K562 (cell line): ENCODE results near the gene LY6G5B. TPM values are rescaled to one million over a fixed set of nuclear protein-coding genes. Genes with fewer than 3 reads are reported as not detected.

Experiments used
- ATF2 ChIP-seq: sonication (generic); formaldehyde crosslinking; IDR thresholded peaks from 2 replicates; pipeline ENCODE4 v1.8.1; 2022; ENCODE audit warnings: missing genetic modification reagents
- ATF4 ChIP-seq: fragments of 450-650 bp; formaldehyde crosslinking; IDR thresholded peaks from 2 replicates; pipeline ENCODE4 v1.4.0; 2022; ENCODE audit warnings: mild to moderate bottlenecking, moderate library complexity
- BRCA1 ChIP-seq, 2 experiments: fragments of 450-650 bp in 1 of 2; sonication (generic) in 1 of 2; formaldehyde crosslinking in 1 of 2; IDR thresholded peaks; 2 replicates each; pipeline versions ENCODE4 v1.5.0 to v1.6.1; 2017 to 2020; ENCODE audit warnings: mild to moderate bottlenecking in 1 of 2, missing genetic modification reagents in 1 of 2
- ETS2 ChIP-seq: IDR thresholded peaks from 2 replicates; pipeline ENCODE4 v1.6.1; 2016; ENCODE audit warnings: borderline replicate concordance, missing genetic modification characterization, mild to moderate bottlenecking, moderate library complexity, missing compliant biosample characterization; ENCODE audit not compliant: poor library complexity, severe bottlenecking
- FOXK2 ChIP-seq, 2 experiments: fragments of 450-650 bp; IDR thresholded peaks in 1 of 2; conservative IDR thresholded peaks in 1 of 2; 2 replicates each; pipeline ENCODE4 v1.6.1; 2016; ENCODE audit warnings: low read depth in 2 of 2, mild to moderate bottlenecking in 1 of 2
- FOXM1 ChIP-seq, 2 experiments: fragments of 450-650 bp in 1 of 2; sonication (generic) in 1 of 2; formaldehyde crosslinking in 1 of 2; IDR thresholded peaks; 2 replicates each; pipeline versions ENCODE4 v1.6.1 to v1.9.0; 2017 to 2022; ENCODE audit warnings: low read depth in 2 of 2, mild to moderate bottlenecking in 2 of 2, missing genetic modification reagents in 1 of 2, moderate library complexity in 1 of 2
- ID3 ChIP-seq, 2 experiments: fragments of 250-450 bp in 1 of 2; fragments of 450-650 bp in 1 of 2; sonication (Bioruptor Pico) in 1 of 2; IDR thresholded peaks; 2 replicates each; pipeline versions ENCODE4 v1.6.1 to v1.8.0; 2016 to 2021; ENCODE audit warnings: mild to moderate bottlenecking in 2 of 2, moderate library complexity in 2 of 2, missing compliant biosample characterization in 1 of 2, missing genetic modification characterization in 1 of 2
- KDM1A ChIP-seq, 2 experiments: fragments of 450-650 bp; IDR thresholded peaks; 2 replicates each; pipeline ENCODE4 v1.6.1; 2016; ENCODE audit warnings: mild to moderate bottlenecking in 2 of 2
- KLF10 ChIP-seq: fragments of 250-450 bp; sonication (Bioruptor Pico); IDR thresholded peaks from 2 replicates; pipeline ENCODE4 v1.6.1; 2021; ENCODE audit warnings: matching md5 sums
- ZNF121 ChIP-seq: sonication (generic); formaldehyde crosslinking; conservative IDR thresholded peaks from 2 replicates; pipeline ENCODE4 v1.8.0; 2022; ENCODE audit warnings: missing genetic modification reagents
- ZNF318 ChIP-seq, 2 experiments: fragments of 450-650 bp; IDR thresholded peaks; 2 replicates each; pipeline ENCODE4 v1.6.1; 2016; ENCODE audit warnings: mild to moderate bottlenecking in 2 of 2, borderline replicate concordance in 1 of 2, low read depth in 1 of 2, moderate library complexity in 1 of 2
- ZNF561 ChIP-seq: fragments of 450-650 bp; formaldehyde crosslinking; conservative IDR thresholded peaks from 2 replicates; pipeline ENCODE4 v1.4.0; 2020; ENCODE audit warnings: mild to moderate bottlenecking, moderate library complexity
- polyA plus RNA-seq, 8 experiments: library from polyadenylated mRNA; depleted of rRNA in 4 of 8; stranded (reverse) in 5 of 8; unstranded in 3 of 8; fragments of >200 nt; fragmentation: Nextera tagmentation in 2 of 8; fragmentation: Illumina TruSeq in 1 of 8; extraction: Ambion mirVana in 2 of 8; extraction: Trizol in 1 of 8; gene quantifications; 2 replicates each; pipeline versions ENCODE4 v1.2.1 to v1.2.3, GENCODE V29; 2011 to 2014; ENCODE audit warnings: inconsistent platforms in 1 of 8, missing spikeins in 1 of 8
- total RNA-seq, 7 experiments: library from RNA; depleted of rRNA in 6 of 7; stranded (reverse); fragments of >200 nt in 6 of 7; fragmentation: Illumina TruSeq in 2 of 7; extraction: Trizol in 2 of 7; gene quantifications; 2 replicates each; pipeline versions ENCODE4 v1.2.1 to v1.2.3, GENCODE V29; 2011 to 2021; ENCODE audit warnings: low replicate concordance in 1 of 7

Gene LY6G5B
- total and polyA plus RNA-seq, 9 of the 15 experiments (the other 6 are each of a cell fraction or from before 2014, with no cell fraction given): 6.0 to 27.0 (median 7.5) TPM

GRCh38 chr6:31652925-31653724 lies 16.7 kb upstream of the LY6G5B start (continued):
- TF ChIP-seq ATF4 (CRISPR knock-in tag) (0 out of 2 replicates have a peak, but pooled peaks have one; percentile 48), ETS2 (tag) (no peak), KLF10 (0 out of 2 replicates have a peak, but pooled peaks have one; percentile 9), FOXM1 (IDR thresholded peaks at IDR 0.05; ENCODE audit: low read depth) (peak; percentile 62), FOXM1 (CRISPR knock-in tag; IDR thresholded peaks at IDR 0.05; ENCODE audit: low read depth) (no peak), ZNF318 (IDR thresholded peaks at IDR 0.05; ENCODE audit: borderline replicate concordance in 1 of 2, low read depth in 1 of 2) (peak in 1 of 2 experiments; percentile 68; a peak in 2 of 4 replicates), FOXK2 (conservative IDR thresholded peaks at IDR 0.05 in 1 of 2, IDR thresholded peaks at IDR 0.05 in 1 of 2; ENCODE audit: low read depth in 2 of 2) (peak; percentile 93; a peak in 3 of 4 replicates), ZNF561 (0 out of 2 replicates have a peak, but pooled peaks have one; percentile 57), ATF2 (CRISPR knock-in tag) (no peak), KDM1A (IDR thresholded peaks at IDR 0.05) (no peak), BRCA1 (IDR thresholded peaks at IDR 0.05) (no peak), BRCA1 (CRISPR knock-in tag; IDR thresholded peaks at IDR 0.05) (no peak), ZNF121 (0 out of 2 replicates have a peak, but pooled peaks have one; percentile 15), ID3 (CRISPR knock-in tag; IDR thresholded peaks at IDR 0.05) (no peak), ID3 (tag; IDR thresholded peaks at IDR 0.05) (0 out of 2 replicates have a peak, but pooled peaks have one; percentile 26)
